IPS-20b (cell line): Measurements from ENCODE around the gene NEDD4.
"Not testable (repeated sequence)": the region's sequence is repeated elsewhere in the genome, so short reads cannot be mapped to it uniquely, and the experiment has no call there.

Experiments used
- H3K27ac ChIP-seq: one replicate; pipeline ENCODE4 v1.5.1; 2013; ENCODE audit warnings: low read length
- H3K27me3 ChIP-seq: 2 replicates; pipeline ENCODE4 v1.6.1; 2013; ENCODE audit warnings: mild to moderate bottlenecking, low read length, inconsistent platforms; ENCODE audit not compliant: insufficient read depth
- H3K36me3 ChIP-seq: 2 replicates; pipeline ENCODE4 v1.6.1; 2013; ENCODE audit warnings: low read depth, mild to moderate bottlenecking, inconsistent platforms, low read length, moderate library complexity; ENCODE audit not compliant: insufficient read depth
- H3K4me1 ChIP-seq: 2 replicates; pipeline ENCODE4 v1.6.1; 2013; ENCODE audit warnings: mild to moderate bottlenecking, control low read depth, inconsistent platforms, low read length, moderate library complexity; ENCODE audit not compliant: insufficient read depth
- H3K4me3 ChIP-seq: 2 replicates; pipeline ENCODE4 v1.5.1; 2013; ENCODE audit warnings: mild to moderate bottlenecking, low read length, inconsistent platforms
- H3K9ac ChIP-seq: 2 replicates; pipeline ENCODE4 v1.6.1; 2013; ENCODE audit warnings: low read depth, mild to moderate bottlenecking, inconsistent platforms, low read length, moderate library complexity
- H3K9me3 ChIP-seq: 2 replicates; pipeline ENCODE4 v1.6.1; 2013; ENCODE audit warnings: mild to moderate bottlenecking, low read depth, low read length, inconsistent platforms; ENCODE audit not compliant: insufficient read depth

The NEDD4 gene

GRCh38 chr15:56031402-56031801, 38.0 kb upstream of the NEDD4 start:
- Histone ChIP-seq H3K9ac (no peak overlapping the region), H3K4me1 (no peaks in the 10 kb centered on the region), H3K9me3 (no peaks in the 10 kb centered on the region), H3K27ac (no peak overlapping the region), H3K36me3 (no peaks in the 10 kb centered on the region), H3K4me3 (no peak overlapping the region), H3K27me3 (no peaks in the 10 kb centered on the region)

GRCh38 chr15:56028430-56028829, 35.0 kb upstream of the NEDD4 start:
- no peaks in the 10 kb centered on the region for H3K9me3 ChIP-seq
- H3K4me3 ChIP-seq, result no peak overlapping the region
- H3K4me1 ChIP-seq, result no peaks in the 10 kb centered on the region
- no peak overlapping the region for H3K27ac ChIP-seq
- no peaks in the 10 kb centered on the region for H3K36me3 ChIP-seq
- no peaks in the 10 kb centered on the region for H3K27me3 ChIP-seq
- no peak overlapping the region for H3K9ac ChIP-seq

- H3K27ac ChIP-seq, H3K4me1 ChIP-seq, H3K27me3 ChIP-seq, H3K9me3 ChIP-seq, H3K4me3 ChIP-seq, H3K36me3 ChIP-seq, H3K9ac ChIP-seq: not testable (repeated sequence)
Measured at GRCh38 chr15:56023160-56023559, 29.7 kb upstream of the NEDD4 start.

- Histone ChIP-seq H3K27ac (no peak overlapping the region), H3K9ac (no peak overlapping the region), H3K4me3 (no peak overlapping the region), H3K4me1 (no peaks in the 10 kb centered on the region), H3K9me3 (no peaks in the 10 kb centered on the region), H3K27me3 (no peaks in the 10 kb centered on the region), H3K36me3 (no peaks in the 10 kb centered on the region)
Measured at GRCh38 chr15:56019819-56020486, 26.5 kb upstream of the NEDD4 start.

- no peaks in the 10 kb centered on the region for H3K36me3 ChIP-seq
- H3K9ac ChIP-seq, result no peak overlapping the region
- H3K27ac ChIP-seq, result no peak overlapping the region
- H3K4me1 ChIP-seq, result no peaks in the 10 kb centered on the region
- no peak overlapping the region for H3K4me3 ChIP-seq
- no peaks in the 10 kb centered on the region for H3K27me3 ChIP-seq
- H3K9me3 ChIP-seq, result no peaks in the 10 kb centered on the region
Measured at GRCh38 chr15:56019060-56019793, 25.8 kb upstream of the NEDD4 start.

GRCh38 chr15:56017920-56018319, 24.5 kb upstream of the NEDD4 start:
- H3K9ac ChIP-seq, result no peak overlapping the region
- no peaks in the 10 kb centered on the region for H3K9me3 ChIP-seq

GRCh38 chr15:56017511-56017910, 24.1 kb upstream of the NEDD4 start:
- Histone ChIP-seq H3K4me1 (no peaks in the 10 kb centered on the region), H3K27ac (no peak overlapping the region), H3K36me3 (no peaks in the 10 kb centered on the region), H3K9me3 (no peaks in the 10 kb centered on the region), H3K9ac (no peak overlapping the region), H3K27me3 (no peaks in the 10 kb centered on the region), H3K4me3 (no peak overlapping the region)

More at GRCh38 chr15:56017920-56018319, 24.5 kb upstream of the NEDD4 start:
- H3K27ac ChIP-seq, result no peak overlapping the region
- H3K27me3 ChIP-seq, result no peaks in the 10 kb centered on the region
- no peak overlapping the region for H3K4me3 ChIP-seq
- H3K4me1 ChIP-seq, result no peaks in the 10 kb centered on the region
- no peaks in the 10 kb centered on the region for H3K36me3 ChIP-seq

GRCh38 chr15:56016281-56016680, 22.9 kb upstream of the NEDD4 start:
- Histone ChIP-seq H3K4me1 (no peaks in the 10 kb centered on the region), H3K4me3 (no peak overlapping the region), H3K9ac (no peak overlapping the region), H3K27me3 (no peaks in the 10 kb centered on the region), H3K9me3 (no peaks in the 10 kb centered on the region), H3K27ac (no peak overlapping the region), H3K36me3 (no peaks in the 10 kb centered on the region)

- Histone ChIP-seq H3K9ac (no peak overlapping the region), H3K27ac (no peak overlapping the region), H3K4me3 (no peak overlapping the region), H3K27me3 (no peaks in the 10 kb centered on the region), H3K9me3 (no peaks in the 10 kb centered on the region), H3K4me1 (no peaks in the 10 kb centered on the region), H3K36me3 (no peaks in the 10 kb centered on the region)
Measured at GRCh38 chr15:56014677-56015076, 21.3 kb upstream of the NEDD4 start.

GRCh38 chr15:56007053-56007452, 13.6 kb upstream of the NEDD4 start:
- H3K9ac ChIP-seq, H3K36me3 ChIP-seq, H3K9me3 ChIP-seq, H3K27ac ChIP-seq, H3K4me1 ChIP-seq: not testable (repeated sequence)
- Histone ChIP-seq H3K27me3 (peaks cover 18% of the 10 kb centered on the region), H3K4me3 (peak overlapping the region; percentile 75)

GRCh38 chr15:56006371-56006770, 13.0 kb upstream of the NEDD4 start:
- not testable (repeated sequence) for H3K9ac ChIP-seq, H3K27ac ChIP-seq, H3K9me3 ChIP-seq, H3K36me3 ChIP-seq, H3K4me1 ChIP-seq
- 0 out of 2 replicates have a peak overlapping the region, but pooled peaks have one; percentile 59 for H3K4me3 ChIP-seq
- peaks cover 18% of the 10 kb centered on the region for H3K27me3 ChIP-seq

- not testable (repeated sequence) for H3K4me1 ChIP-seq, H3K4me3 ChIP-seq, H3K27ac ChIP-seq, H3K9ac ChIP-seq, H3K36me3 ChIP-seq, H3K9me3 ChIP-seq
- H3K27me3 ChIP-seq, result peaks cover 18% of the 10 kb centered on the region
Measured at GRCh38 chr15:56004281-56004680, 10.9 kb upstream of the NEDD4 start.
